A172 (cell line): Measurements from ENCODE around the gene DENND2A. TPM values are rescaled to one million over a fixed set of nuclear protein-coding genes. Genes with fewer than 3 reads are reported as not detected.
"Not testable (repeated sequence)": the region's sequence is repeated elsewhere in the genome, so short reads cannot be mapped to it uniquely, and the experiment has no call there.

Source experiments
- DNase-seq: peaks from one replicate; pipeline ENCODE4 v3.0.0-alpha.2; 2015; ENCODE audit warnings: low spot score
- total RNA-seq: library from RNA; depleted of rRNA; stranded (reverse); fragments of >200 nt; shearing (Covaris generic); gene quantifications from 2 replicates; pipeline ENCODE4 v1.2.3, GENCODE V29; 2014

The DENND2A gene
- total RNA-seq, 1 experiment from 2014 or later: 3.3 TPM

- no peak for DNase-seq
Observed at GRCh38 chr7:140551355-140552239, 89.0 kb downstream of the DENND2A start.

- DNase-seq: no peak
Observed at GRCh38 chr7:140546947-140547346, 93.7 kb downstream of the DENND2A start.

GRCh38 chr7:140544388-140544826 is 96.2 kb downstream of the DENND2A start:
- DNase-seq: no peak

- DNase-seq: peak; percentile 23
Observed at GRCh38 chr7:140542228-140542603, 98.4 kb downstream of the DENND2A start.

GRCh38 chr7:140541513-140542227 is 98.9 kb downstream of the DENND2A start:
- DNase-seq: peak; percentile 92

- no peak for DNase-seq
Observed at GRCh38 chr7:140541176-140541512, 99.5 kb downstream of the DENND2A start.

- DNase-seq: no peak
Observed at GRCh38 chr7:140540136-140540777, 100.4 kb downstream of the DENND2A start.

GRCh38 chr7:140539461-140539860 is 101.2 kb downstream of the DENND2A start:
- no peak for DNase-seq

- no peak for DNase-seq
Observed at GRCh38 chr7:140537750-140538482, 102.7 kb downstream of the DENND2A start.

GRCh38 chr7:140534743-140535142 is 105.9 kb downstream of the DENND2A start:
- no peak for DNase-seq

- no peak for DNase-seq
Observed at GRCh38 chr7:140533394-140533872, 107.2 kb downstream of the DENND2A start.

GRCh38 chr7:140529428-140529827 is 111.2 kb downstream of the DENND2A start:
- DNase-seq: not testable (repeated sequence)

GRCh38 chr7:140526787-140527664 is 113.6 kb downstream of the DENND2A start:
- peak; percentile 38 for DNase-seq

- DNase-seq: no peak
Observed at GRCh38 chr7:140526214-140526613, 114.4 kb downstream of the DENND2A start.

- DNase-seq: no peak
Observed at GRCh38 chr7:140525743-140526142, 114.9 kb downstream of the DENND2A start.

- peak; percentile 22 for DNase-seq
Observed at GRCh38 chr7:140521421-140521820, 119.2 kb downstream of the DENND2A start.

- DNase-seq: no peak
Observed at GRCh38 chr7:140519007-140519399, 121.6 kb downstream of the DENND2A start.

GRCh38 chr7:140518370-140519006 is 122.1 kb downstream of the DENND2A start:
- no peak for DNase-seq

- DNase-seq: peak; percentile 85
Observed at GRCh38 chr7:140517546-140518369, 122.9 kb downstream of the DENND2A start.
